NCI-H128 (cell line): ENCODE measurements around the gene SRGAP2C.
"Not testable (repeated sequence)": the region's sequence is repeated elsewhere in the genome, so short reads cannot be mapped to it uniquely, and the experiment has no call there.

Experiments used
- DNase-seq: peaks from one replicate; lab custom pipeline; 2025; ENCODE audit not compliant: unreplicated experiment; lab: John Stamatoyannopoulos, UW

Gene SRGAP2C

GRCh38 chr1:121324726-121325125 is 140.0 kb downstream of the SRGAP2C start:
- not testable (repeated sequence) for DNase-seq

- DNase-seq = not testable (repeated sequence)
Measured at GRCh38 chr1:121332141-121332540, 147.4 kb downstream of the SRGAP2C start.

- not testable (repeated sequence) for DNase-seq
Measured at GRCh38 chr1:121332599-121333562, 148.1 kb downstream of the SRGAP2C start.

- DNase-seq = not testable (repeated sequence)
Measured at GRCh38 chr1:121337958-121338357, 153.2 kb downstream of the SRGAP2C start.

- not testable (repeated sequence) for DNase-seq
Measured at GRCh38 chr1:121339611-121340010, 154.8 kb downstream of the SRGAP2C start.

GRCh38 chr1:121343311-121343906 is 158.6 kb downstream of the SRGAP2C start:
- DNase-seq = not testable (repeated sequence)

- DNase-seq = not testable (repeated sequence)
Measured at GRCh38 chr1:121344355-121344754, 159.6 kb downstream of the SRGAP2C start.

GRCh38 chr1:121346654-121347053 is 161.9 kb downstream of the SRGAP2C start:
- DNase-seq = not testable (repeated sequence)

GRCh38 chr1:121347476-121347875 is 162.7 kb downstream of the SRGAP2C start:
- not testable (repeated sequence) for DNase-seq

- DNase-seq = not testable (repeated sequence)
Measured at GRCh38 chr1:121348115-121348514, 163.3 kb downstream of the SRGAP2C start.

GRCh38 chr1:121349332-121349967 is 164.7 kb downstream of the SRGAP2C start:
- not testable (repeated sequence) for DNase-seq

- not testable (repeated sequence) for DNase-seq
Measured at GRCh38 chr1:121355711-121356420, 171.1 kb downstream of the SRGAP2C start.

- DNase-seq = not testable (repeated sequence)
Measured at GRCh38 chr1:121356819-121357218, 172.0 kb downstream of the SRGAP2C start.

GRCh38 chr1:121360531-121360930 is 175.8 kb downstream of the SRGAP2C start:
- not testable (repeated sequence) for DNase-seq

- DNase-seq = not testable (repeated sequence)
Measured at GRCh38 chr1:121361451-121362233, 176.9 kb downstream of the SRGAP2C start.

GRCh38 chr1:121362234-121362883 is 177.6 kb downstream of the SRGAP2C start:
- not testable (repeated sequence) for DNase-seq

GRCh38 chr1:121365316-121365715 is 180.5 kb downstream of the SRGAP2C start:
- DNase-seq = not testable (repeated sequence)

- not testable (repeated sequence) for DNase-seq
Measured at GRCh38 chr1:121365723-121366122, 180.9 kb downstream of the SRGAP2C start.

- not testable (repeated sequence) for DNase-seq
Measured at GRCh38 chr1:121366171-121366570, 181.4 kb downstream of the SRGAP2C start.
